T follicular helper cell (primary cell): Measurements from ENCODE around the gene SUZ12.
"Not testable (repeated sequence)": the region's sequence is repeated elsewhere in the genome, so short reads cannot be mapped to it uniquely, and the experiment has no call there.

Source experiments
- DNase-seq: peaks from one replicate; pipeline ENCODE4 v3.0.0-alpha.2; 2020; ENCODE audit warnings: low read depth

The SUZ12 gene

GRCh38 chr17:32041306-32041875 lies 104.6 kb downstream of the SUZ12 start:
- DNase-seq, result not testable (repeated sequence)

DNA sequence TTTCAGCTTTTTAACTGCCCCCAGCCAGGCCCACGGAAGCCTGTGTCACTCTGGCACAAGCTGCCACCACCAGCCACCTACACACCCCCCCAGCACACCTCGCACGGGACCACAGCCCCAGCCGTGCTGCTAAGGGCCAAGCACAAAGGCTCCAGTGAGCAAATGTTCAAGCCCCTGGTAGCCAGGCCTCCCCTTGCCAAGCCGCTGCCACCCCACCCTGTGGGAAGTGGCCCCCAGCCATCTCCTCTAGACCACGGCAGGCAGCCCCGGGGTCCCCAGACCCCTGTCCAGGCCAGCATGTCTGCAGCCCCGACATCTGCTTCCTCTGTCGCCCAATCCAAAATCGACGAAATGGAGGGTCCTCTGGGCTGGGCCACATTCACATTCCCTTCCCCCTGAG lies 105.5 kb downstream of the SUZ12 start:
- DNase-seq, result not testable (repeated sequence)

- DNase-seq, result not testable (repeated sequence)
These were observed 108.8 kb downstream of the SUZ12 start for GRCh38 chr17:32045611-32046010.

- not testable (repeated sequence) for DNase-seq
These were observed 110.9 kb downstream of the SUZ12 start for GRCh38 chr17:32047663-32048062.
